ENCODE measurements around the gene UPP1.
"Not testable (repeated sequence)": the region's sequence is repeated elsewhere in the genome, so short reads cannot be mapped to it uniquely, and the experiment has no call there.

The UPP1 gene

GRCh38 chr7:48089046-48090003 is at the start of gene UPP1:
TSS of gene UPP1 (plus strand) at chr7:48089265. CDS start at chr7:48094784, 5,519 bp downstream.
- DNase-seq (ENCODE audit: low read depth in 1 of 2, low spot score in 1 of 2), result peak; percentile 30 to 59

- DNase-seq (ENCODE audit: low read depth in 1 of 2, low spot score in 1 of 2), result no peak
These were observed 48.0 kb upstream of the UPP1 start for GRCh38 chr7:48040944-48041652.

- no peak for DNase-seq (ENCODE audit: low read depth in 1 of 2, low spot score in 1 of 2)
These were observed 47.5 kb upstream of the UPP1 start for GRCh38 chr7:48041653-48041970.

GRCh38 chr7:48042216-48042615 is 46.8 kb upstream of the UPP1 start:
- no peak for DNase-seq (ENCODE audit: low read depth in 1 of 2, low spot score in 1 of 2)

GRCh38 chr7:48042636-48043035 is 46.4 kb upstream of the UPP1 start:
- no peak for DNase-seq (ENCODE audit: low read depth in 1 of 2, low spot score in 1 of 2)

- DNase-seq (ENCODE audit: low read depth in 1 of 2, low spot score in 1 of 2), result no peak
These were observed 43.8 kb upstream of the UPP1 start for GRCh38 chr7:48045195-48045765.

- no peak for DNase-seq (ENCODE audit: low read depth in 1 of 2, low spot score in 1 of 2)
These were observed 42.6 kb upstream of the UPP1 start for GRCh38 chr7:48046458-48046857.

- DNase-seq (ENCODE audit: low read depth in 1 of 2, low spot score in 1 of 2), result no peak
These were observed 41.0 kb upstream of the UPP1 start for GRCh38 chr7:48048113-48048512.

- no peak for DNase-seq (ENCODE audit: low read depth in 1 of 2, low spot score in 1 of 2)
These were observed 39.2 kb upstream of the UPP1 start for GRCh38 chr7:48049850-48050249.

GRCh38 chr7:48052748-48053147 is 36.3 kb upstream of the UPP1 start:
- peak in 1 of 2 donors; percentile 17 for DNase-seq (ENCODE audit: low read depth in 1 of 2, low spot score in 1 of 2)

GRCh38 chr7:48053736-48054135 is 35.3 kb upstream of the UPP1 start:
- no peak for DNase-seq (ENCODE audit: low read depth in 1 of 2, low spot score in 1 of 2)

GRCh38 chr7:48058990-48059389 is 30.1 kb upstream of the UPP1 start:
- DNase-seq (ENCODE audit: low read depth in 1 of 2, low spot score in 1 of 2), result no peak

- DNase-seq (ENCODE audit: low read depth in 1 of 2, low spot score in 1 of 2), result no peak
These were observed 29.4 kb upstream of the UPP1 start for GRCh38 chr7:48059706-48060105.

GRCh38 chr7:48063985-48064384 is 25.1 kb upstream of the UPP1 start:
- DNase-seq (ENCODE audit: low read depth in 1 of 2, low spot score in 1 of 2), result no peak

- DNase-seq (ENCODE audit: low read depth in 1 of 2, low spot score in 1 of 2), result no peak
These were observed 21.6 kb upstream of the UPP1 start for GRCh38 chr7:48067475-48067874.

GRCh38 chr7:48074204-48074654 is 14.8 kb upstream of the UPP1 start:
- no peak for DNase-seq (ENCODE audit: low read depth in 1 of 2, low spot score in 1 of 2)

- DNase-seq (ENCODE audit: low read depth in 1 of 2, low spot score in 1 of 2), result no peak
These were observed 11.6 kb upstream of the UPP1 start for GRCh38 chr7:48077423-48077822.

GRCh38 chr7:48078470-48078869 is 10.6 kb upstream of the UPP1 start:
- DNase-seq (ENCODE audit: low read depth in 1 of 2, low spot score in 1 of 2), result no peak

- not testable (repeated sequence) for DNase-seq (ENCODE audit: low read depth in 1 of 2, low spot score in 1 of 2)
These were observed 6.7 kb upstream of the UPP1 start for GRCh38 chr7:48082378-48082777.

- DNase-seq (ENCODE audit: low read depth in 1 of 2, low spot score in 1 of 2), result no peak
These were observed 5.8 kb upstream of the UPP1 start for GRCh38 chr7:48083114-48083830.

GRCh38 chr7:48084727-48085432 is 4.2 kb upstream of the UPP1 start:
- peak in 1 of 2 donors; percentile 78 for DNase-seq (ENCODE audit: low read depth in 1 of 2, low spot score in 1 of 2)
